Colonic mucosa (tissue), 4 donors: ENCODE data around the gene A4GALT. TPM values are rescaled to one million over a fixed set of nuclear protein-coding genes. Genes with fewer than 3 reads are reported as not detected.
A peak's percentile ranks its signal among the peaks of the same experiment; 100 is the strongest.

Experiments
- DNase-seq: peaks from one replicate; pipeline ENCODE4 v3.0.0-alpha.2; 2020
- H3K27ac ChIP-seq: fragments of 200-600 bp; one replicate; pipeline ENCODE4 v1.8.0; 2021
- H3K27me3 ChIP-seq: fragments of 200-600 bp; one replicate; pipeline ENCODE4 v1.8.0; 2021
- H3K36me3 ChIP-seq: fragments of 200-600 bp; one replicate; pipeline ENCODE4 v1.8.0; 2021
- H3K4me1 ChIP-seq: fragments of 200-600 bp; one replicate; pipeline ENCODE4 v1.8.0; 2021; ENCODE audit warnings: mild to moderate bottlenecking
- H3K4me3 ChIP-seq: fragments of 200-600 bp; one replicate; pipeline ENCODE4 v1.8.0; 2021
- H3K9ac ChIP-seq, 2 donors: one replicate each; pipeline ENCODE4 v1.7.0; 2013; ENCODE audit warnings: control low read depth in 2 of 2, low read depth in 2 of 2, low read length in 2 of 2
- H3K9me3 ChIP-seq: fragments of 200-600 bp; one replicate; pipeline ENCODE4 v1.8.0; 2021
- CTCF ChIP-seq: fragments of 200-600 bp; IDR thresholded peaks from one replicate; pipeline ENCODE4 v1.8.0; 2022; ENCODE audit warnings: antibody characterized with exemption, mild to moderate bottlenecking
- intact Hi-C: fragments of 100-400 bp; cut with DNase I; formaldehyde crosslinking; loops from one replicate; pipeline ENCODE4 v1.14.1; 2022
- total RNA-seq, 2 donors: library from RNA; stranded (reverse); fragmentation: NEBNext Ultra II Directional in 1 of 2; extraction: Animal tissue kit (Norgen Biotek cat#: 25700) in 1 of 2; gene quantifications; one replicate each; pipeline ENCODE4 v1.2.1, GENCODE V29; 2021
- donor health status: healthy.
- donor health status: DM: no; HTN: no; CAD: no.
- donor health status: DM: no; HTN: no; CAD: no.

Gene A4GALT
- total RNA-seq, 2 donors from 2014 or later: 2.7 to 8.7 TPM

- H3K4me1 ChIP-seq: no peaks in the 10 kb centered on the region
- DNase-seq: no peak
- no peak overlapping the region for H3K27ac ChIP-seq
Observed at GRCh38 chr22:42693055-42693762, 27.5 kb downstream of the A4GALT start.

GRCh38 chr22:42692239-42693054 lies 28.2 kb downstream of the A4GALT start:
- no peaks in the 10 kb centered on the region for H3K27me3 ChIP-seq
- H3K27ac ChIP-seq: no peak overlapping the region
- intact Hi-C loops: no loop called here
- H3K9ac ChIP-seq: no peak overlapping the region
- H3K4me1 ChIP-seq: no peaks in the 10 kb centered on the region
- TF ChIP-seq CTCF: no peak
- H3K36me3 ChIP-seq: no peaks in the 10 kb centered on the region
- H3K4me3 ChIP-seq: no peak overlapping the region
- no peaks in the 10 kb centered on the region for H3K9me3 ChIP-seq
- DNase-seq: no peak

More at GRCh38 chr22:42693055-42693762, 27.5 kb downstream of the A4GALT start:
- Histone ChIP-seq H3K36me3 (no peaks in the 10 kb centered on the region), H3K27me3 (no peaks in the 10 kb centered on the region), H3K9me3 (no peaks in the 10 kb centered on the region), H3K9ac (no peak overlapping the region), H3K4me3 (no peak overlapping the region)
- intact Hi-C loops: no loop called here
- TF ChIP-seq CTCF: no peak

GRCh38 chr22:42691440-42691839 lies 29.2 kb downstream of the A4GALT start:
- H3K9ac ChIP-seq: no peak overlapping the region
- H3K27me3 ChIP-seq: no peaks in the 10 kb centered on the region
- no peaks in the 10 kb centered on the region for H3K36me3 ChIP-seq
- intact Hi-C loops: no loop called here
- no peak for TF ChIP-seq CTCF
- no peak overlapping the region for H3K4me3 ChIP-seq
- no peak for DNase-seq
- peaks cover under 1% of the 10 kb centered on the region for H3K4me1 ChIP-seq
- no peak overlapping the region for H3K27ac ChIP-seq
- no peaks in the 10 kb centered on the region for H3K9me3 ChIP-seq

- H3K36me3 ChIP-seq: no peaks in the 10 kb centered on the region
- intact Hi-C loops: no loop called here
- H3K9ac ChIP-seq: peak overlapping the region in 1 of 2 donors; percentile 46
- H3K9me3 ChIP-seq: no peaks in the 10 kb centered on the region
- no peak overlapping the region for H3K4me3 ChIP-seq
- H3K4me1 ChIP-seq: peaks cover 5% of the 10 kb centered on the region
- no peak for TF ChIP-seq CTCF
- DNase-seq: peak; percentile 73
- no peaks in the 10 kb centered on the region for H3K27me3 ChIP-seq
- H3K27ac ChIP-seq: peak overlapping the region; percentile 60
Observed at GRCh38 chr22:42688241-42689211, 32.1 kb downstream of the A4GALT start.
